Inflammatory macrophage treated with lipopolysaccharide for 4 hours (primary cell): ENCODE measurements around the gene PLEKHH1.

Experiments
- DNase-seq: peaks from one replicate; pipeline ENCODE4 v3.0.0-alpha.2; 2020

Gene PLEKHH1

DNA sequence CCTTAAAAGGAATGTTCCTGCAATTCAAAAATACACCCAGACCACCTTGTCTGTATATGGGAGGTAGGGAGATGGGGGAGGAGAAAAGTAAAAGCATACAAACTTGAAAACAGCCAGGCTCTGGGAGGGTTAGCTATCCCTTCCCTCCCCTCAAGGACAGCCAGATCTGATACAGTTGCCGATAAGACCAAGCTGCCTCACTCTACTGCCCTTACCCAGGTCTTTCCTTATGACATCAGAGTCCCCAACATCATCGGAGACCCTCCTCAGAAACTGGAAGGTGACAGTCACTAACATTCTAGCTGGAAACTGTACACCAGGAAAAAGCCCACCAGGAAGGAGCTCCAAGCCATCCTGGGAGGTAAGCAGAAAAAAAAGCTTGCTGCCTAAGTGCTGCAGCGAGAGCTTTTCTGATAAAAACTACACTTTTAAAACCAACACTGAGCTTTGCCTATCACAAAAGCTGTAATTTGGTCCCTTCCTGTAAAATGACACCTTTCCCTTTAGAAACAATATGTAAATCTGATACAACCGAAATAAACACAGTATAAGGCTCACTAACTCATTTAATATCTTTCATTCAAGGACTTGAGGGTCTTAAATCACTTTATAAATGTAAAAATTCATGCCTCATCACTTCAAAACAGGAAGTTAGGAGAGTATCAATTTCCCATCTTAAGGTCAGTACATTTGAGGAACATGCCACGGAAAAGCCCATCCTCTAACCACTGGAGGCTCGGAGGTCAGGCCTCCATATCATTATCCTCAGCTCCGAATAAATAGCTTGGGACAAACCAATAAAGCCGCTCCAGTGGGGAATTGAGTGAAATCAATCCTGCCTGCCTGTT, 20.4 kb upstream of the PLEKHH1 start:
- DNase-seq = peak; percentile 76

- no peak for DNase-seq
Measured at GRCh38 chr14:67513631-67514108, 19.4 kb upstream of the PLEKHH1 start.

DNA sequence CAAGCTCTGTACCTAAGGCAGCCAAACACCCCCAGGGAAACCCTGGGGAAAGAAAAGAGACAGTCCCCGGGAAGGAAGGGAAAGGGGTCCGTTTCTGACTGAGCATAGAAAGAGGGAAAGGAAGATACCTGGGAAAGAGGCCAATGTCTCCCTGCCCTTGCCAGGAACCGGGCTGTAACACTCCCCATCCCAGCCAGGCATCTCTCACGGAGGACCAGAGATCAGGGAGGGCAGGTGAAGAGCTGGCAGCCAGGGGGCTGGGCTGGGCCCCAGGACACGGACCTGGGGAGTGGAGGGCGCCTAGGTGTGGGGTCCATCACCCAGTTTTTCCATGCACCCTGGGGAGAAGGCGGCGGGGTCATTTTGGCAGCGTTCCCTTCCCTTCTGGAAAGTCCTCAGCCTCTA, 18.9 kb upstream of the PLEKHH1 start:
- no peak for DNase-seq

GRCh38 chr14:67514650-67515385, 18.3 kb upstream of the PLEKHH1 start:
- DNase-seq = peak; percentile 70

GRCh38 chr14:67515386-67516079, 17.6 kb upstream of the PLEKHH1 start:
- DNase-seq = peak; percentile 25

DNA sequence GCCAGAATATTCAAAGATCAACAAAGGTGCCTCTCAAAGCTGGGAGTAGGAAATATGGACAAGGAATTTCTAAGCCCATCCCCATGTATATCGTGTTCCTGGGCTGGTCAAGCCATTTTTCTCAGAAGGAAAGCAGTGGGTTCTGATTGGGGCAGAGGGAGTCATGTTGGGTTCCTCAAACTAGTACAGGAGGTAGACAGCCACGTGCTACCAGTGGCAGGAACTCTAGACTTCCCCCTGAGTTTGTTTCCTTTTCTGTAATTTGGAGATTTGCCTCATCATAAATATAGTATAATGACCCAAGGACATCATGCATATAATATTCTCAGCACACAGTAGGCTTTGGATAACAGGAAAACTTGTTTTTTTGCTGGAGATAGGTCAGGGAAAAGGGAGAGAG, 16.4 kb upstream of the PLEKHH1 start:
- DNase-seq = peak; percentile 59

GRCh38 chr14:67517083-67517482, 16.0 kb upstream of the PLEKHH1 start:
- no peak for DNase-seq

DNA sequence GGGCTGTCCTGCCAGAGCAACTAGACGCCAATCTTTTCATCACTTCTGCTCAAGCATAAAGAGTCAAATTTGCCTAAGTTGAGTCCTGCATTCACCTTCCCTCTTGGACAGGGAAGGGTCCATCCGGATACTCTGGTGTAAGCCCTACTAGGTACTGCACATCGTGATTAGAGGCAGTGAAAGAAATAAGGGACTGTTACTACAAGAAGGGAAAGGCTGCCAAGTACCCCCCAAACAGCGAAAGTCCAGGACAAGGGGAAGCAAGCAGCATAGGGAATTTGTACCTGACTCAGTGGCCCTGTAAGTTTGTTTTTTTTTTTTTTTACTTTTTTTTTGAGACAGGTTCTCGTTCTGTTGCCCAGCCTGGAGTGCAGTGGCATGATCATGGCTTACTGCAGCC, 13.7 kb upstream of the PLEKHH1 start:
- no peak for DNase-seq

GRCh38 chr14:67520482-67520881, 12.6 kb upstream of the PLEKHH1 start:
- no peak for DNase-seq

- DNase-seq = no peak
Measured at GRCh38 chr14:67522270-67522669, 10.8 kb upstream of the PLEKHH1 start.

DNA sequence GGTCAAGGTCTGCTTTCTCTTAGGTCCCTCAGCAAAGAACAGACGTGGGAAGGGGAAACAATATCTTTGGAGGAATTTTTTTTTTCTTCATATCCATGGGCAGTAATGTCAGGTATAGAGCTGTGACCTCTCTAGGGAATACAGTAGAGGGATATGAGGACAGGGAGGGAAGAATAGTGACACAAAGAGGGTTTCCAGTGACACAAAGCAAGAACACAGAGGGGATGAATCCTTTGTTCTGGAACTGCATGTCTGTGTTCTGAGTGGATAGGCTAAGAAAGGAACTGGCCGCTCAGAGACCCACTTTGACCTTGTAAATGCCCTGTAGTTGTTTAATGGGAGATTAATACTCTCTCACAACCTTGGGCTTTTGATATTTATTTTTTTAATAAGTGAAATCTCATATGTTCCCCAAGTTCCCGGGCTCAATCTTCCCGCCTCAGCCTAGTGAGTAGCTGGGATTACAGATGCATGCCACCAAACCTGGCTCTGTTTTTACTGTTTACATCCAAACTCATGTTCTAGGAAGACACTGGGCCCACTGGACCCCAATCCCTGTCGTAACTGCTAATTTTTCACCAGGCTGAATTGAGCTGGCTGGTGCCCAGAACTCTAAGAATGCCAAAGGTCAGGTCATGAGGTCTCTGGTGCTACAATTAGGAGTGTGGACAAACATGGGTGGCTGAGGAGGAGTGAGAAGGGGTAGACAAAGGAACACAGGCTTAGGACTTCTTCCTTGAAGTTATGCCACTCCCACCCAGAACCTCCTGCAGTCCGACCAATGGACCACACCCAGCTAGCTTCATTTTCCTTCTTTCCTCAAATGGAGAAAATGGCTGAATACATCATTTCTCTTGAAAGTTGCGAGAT, 9.1 kb upstream of the PLEKHH1 start:
- peak; percentile 32 for DNase-seq

GRCh38 chr14:67524634-67524963, 8.5 kb upstream of the PLEKHH1 start:
- DNase-seq = no peak

GRCh38 chr14:67525389-67525788, 7.7 kb upstream of the PLEKHH1 start:
- DNase-seq = no peak

- no peak for DNase-seq
Measured at GRCh38 chr14:67526181-67526580, 6.9 kb upstream of the PLEKHH1 start.

DNA sequence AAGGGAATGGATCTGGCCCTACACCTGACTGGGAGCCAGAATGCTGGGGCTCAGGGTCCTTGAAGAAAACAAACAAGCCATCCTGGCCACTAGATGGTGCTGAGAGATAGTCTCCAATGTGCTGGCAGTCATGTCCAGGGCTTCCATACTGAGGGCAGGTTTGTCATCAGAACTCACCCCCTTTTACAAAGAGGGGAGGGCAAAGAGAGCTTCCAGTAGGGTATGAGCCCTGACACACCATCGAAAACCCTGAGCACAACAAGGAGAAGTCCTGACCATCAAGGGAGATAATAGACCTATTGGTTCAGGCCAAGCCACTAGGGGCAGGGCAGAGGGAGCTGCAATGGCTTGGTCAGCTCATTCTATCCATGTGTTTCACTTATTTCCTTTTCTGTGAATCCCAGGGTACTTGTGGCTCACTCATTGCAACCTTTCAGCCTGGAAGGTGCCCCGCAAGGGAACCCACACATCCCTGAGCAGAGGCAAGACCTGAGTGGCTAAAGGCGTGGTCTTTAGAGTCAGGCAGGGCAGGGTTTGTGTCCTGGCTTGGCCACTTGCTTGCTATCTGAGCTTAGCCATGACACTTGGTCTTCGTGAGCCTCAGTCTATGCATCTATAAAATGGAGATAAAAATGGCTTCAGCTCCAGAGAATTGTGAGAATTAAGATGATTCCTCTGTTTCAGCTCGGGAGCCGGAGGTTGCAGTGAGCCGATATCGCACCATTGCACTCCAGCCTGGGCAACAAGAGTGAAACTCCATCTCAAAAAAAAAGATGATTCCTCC, 6.2 kb upstream of the PLEKHH1 start:
- DNase-seq = peak; percentile 43

DNA sequence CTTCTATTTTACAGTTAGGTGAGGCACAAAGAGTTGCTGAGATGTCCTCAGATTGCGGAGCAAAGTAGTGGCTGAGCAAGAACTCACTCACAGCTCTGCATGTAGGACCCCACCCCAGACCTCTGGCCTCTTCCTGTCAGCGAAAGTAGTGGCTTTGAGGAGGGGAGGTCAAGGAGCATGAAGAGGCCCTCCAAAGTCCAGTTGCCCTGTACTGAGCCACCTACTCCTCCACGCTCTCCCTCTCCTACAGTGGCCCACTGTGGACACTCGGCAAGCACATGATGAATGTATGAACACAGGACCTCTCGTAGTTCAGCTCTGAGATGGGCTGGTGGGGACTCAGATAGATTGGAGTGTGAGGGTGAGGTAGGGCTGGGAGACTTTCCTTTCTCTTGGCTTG, 5.3 kb upstream of the PLEKHH1 start:
- DNase-seq = no peak

DNA sequence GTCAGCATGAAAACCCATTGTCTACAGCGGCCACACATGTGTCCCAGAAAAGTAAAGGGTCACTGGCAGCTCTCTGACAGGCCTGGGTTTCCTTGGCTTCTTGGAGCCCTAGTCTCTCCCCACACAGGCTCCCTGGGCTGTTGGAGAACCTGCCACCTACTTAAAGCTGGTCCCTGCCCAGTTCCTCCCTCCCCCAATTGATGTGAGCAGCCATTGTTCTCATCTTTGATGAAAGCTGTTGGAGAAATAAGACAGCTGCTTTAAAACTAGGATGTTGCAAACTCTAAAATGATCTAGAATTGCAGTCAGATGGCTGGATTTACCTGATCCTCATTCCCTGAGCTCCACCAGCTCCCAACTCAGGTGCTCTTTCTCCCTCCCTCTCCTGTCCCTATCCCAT, 4.8 kb upstream of the PLEKHH1 start:
- DNase-seq = no peak

DNA sequence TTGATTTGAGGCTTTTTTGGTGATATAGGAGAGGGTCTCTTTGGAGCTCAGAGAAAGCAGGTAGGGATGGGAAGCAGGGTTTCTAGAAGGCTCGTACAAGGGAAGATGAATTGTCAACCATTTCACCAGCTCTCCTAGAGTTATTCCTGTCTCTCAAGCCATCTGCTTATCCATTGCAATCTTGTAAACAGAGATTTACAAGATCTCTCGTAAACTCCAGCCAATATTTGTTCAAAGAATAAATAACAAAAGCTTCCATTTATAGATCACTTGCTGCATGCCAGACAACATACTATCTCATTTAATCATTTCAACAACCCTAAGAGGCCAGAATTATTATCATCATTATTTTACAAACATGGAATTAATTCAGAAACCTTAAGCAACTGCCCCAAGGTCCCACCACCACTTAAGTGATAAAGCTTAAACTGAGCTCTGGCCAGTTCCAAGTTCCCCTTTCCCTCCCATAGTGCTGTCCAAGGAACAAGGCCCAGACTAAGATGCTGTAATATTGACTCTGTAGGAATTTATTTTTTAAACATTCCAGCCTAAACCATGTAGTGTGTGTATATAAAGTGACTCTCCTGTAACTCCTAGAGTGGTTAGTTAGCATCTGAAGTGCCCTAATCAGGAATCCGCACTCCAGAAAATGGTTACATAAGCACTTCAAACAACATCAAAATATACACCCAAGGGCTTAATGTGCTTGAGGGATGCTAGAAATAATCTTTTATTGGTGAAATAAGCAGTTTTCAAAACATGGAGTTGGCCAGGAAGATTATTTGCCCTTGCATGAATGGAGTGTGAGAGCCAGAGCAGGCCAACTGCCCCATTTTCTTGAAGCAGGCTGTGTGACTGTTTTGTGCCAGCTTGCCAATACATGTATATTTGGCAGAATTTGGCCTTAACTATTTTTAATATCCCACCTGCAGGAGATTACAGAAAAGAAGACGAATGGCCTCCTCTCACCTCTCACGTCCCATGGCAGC, 2.8 kb upstream of the PLEKHH1 start:
- DNase-seq = no peak

DNA sequence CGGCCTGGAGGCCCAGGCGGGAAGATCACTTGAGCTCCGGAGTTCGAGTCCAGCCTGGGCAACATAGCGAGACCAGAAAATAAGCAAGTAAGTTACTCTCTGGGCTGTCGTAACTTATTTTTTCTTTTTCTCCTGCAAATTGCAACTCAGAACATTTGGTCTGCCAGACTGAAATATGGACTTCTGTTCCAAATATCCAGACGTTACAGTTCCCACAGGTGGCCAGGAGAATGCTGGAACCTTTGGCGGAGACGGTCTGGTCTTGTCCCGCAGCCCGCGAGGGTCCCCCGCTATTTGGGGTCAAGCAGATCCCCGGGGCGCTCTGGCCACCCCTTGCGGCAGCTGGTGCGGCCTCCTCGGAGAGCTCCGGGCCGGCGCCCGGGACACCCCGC, 488 bp upstream of the PLEKHH1 start:
- DNase-seq = no peak

- no peak for DNase-seq
Measured at GRCh38 chr14:67533754-67534085, 630 bp downstream of the PLEKHH1 start.

DNA sequence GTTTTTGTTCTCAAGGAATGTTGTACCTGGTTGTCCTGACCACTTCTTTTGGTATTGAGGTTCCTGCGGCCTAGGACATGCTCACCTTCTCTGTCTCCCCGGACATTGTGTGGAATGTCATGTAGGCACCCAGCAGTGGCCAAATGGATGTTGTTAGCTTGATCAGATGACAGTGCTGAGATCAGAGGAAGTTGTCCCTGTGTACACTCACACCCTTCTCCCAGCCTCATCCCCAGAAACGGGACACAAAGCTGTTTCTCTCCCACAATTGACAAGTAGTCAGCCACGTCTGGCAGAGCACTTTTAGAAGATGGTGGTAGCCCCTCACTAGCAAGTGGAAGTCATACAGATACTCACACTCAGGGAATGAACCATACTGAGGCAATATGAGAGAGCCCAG, 3.0 kb downstream of the PLEKHH1 start:
- DNase-seq = no peak
